NT2/D1 (cell line): ENCODE data around the gene PDZRN3.

Experiments
- YY1 ChIP-seq: IDR thresholded peaks from 2 replicates; pipeline ENCODE4 v1.6.1; 2011; ENCODE audit not compliant: insufficient read length, insufficient read depth
- ZNF274 ChIP-seq: IDR thresholded peaks from 2 replicates; pipeline ENCODE4 v1.6.1; 2011; ENCODE audit warnings: mild to moderate bottlenecking, low read depth, low read length

DNA sequence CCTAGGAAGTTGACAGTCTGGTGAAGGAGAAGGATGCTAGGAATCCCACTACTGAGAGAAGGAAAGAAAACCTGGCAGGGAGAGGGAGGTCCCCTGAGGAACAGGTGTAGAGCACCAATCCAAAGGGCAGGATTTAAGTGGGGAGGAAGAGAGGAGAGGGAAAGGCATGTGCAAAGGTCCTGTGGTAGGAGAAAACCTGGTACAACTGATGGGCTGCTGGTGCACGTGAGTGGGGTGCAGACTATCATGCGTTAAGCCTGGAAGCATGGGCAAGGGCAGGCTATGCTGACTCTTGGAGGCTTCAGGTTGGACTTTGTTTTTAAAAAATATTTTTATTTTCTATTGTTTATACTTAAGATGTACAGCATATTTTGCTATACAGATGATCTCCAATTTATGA, 209.6 kb downstream of the PDZRN3 start:
- TF ChIP-seq YY1 (no peak), ZNF274 (no peak)
